HS-5 (cell line): ENCODE results near the gene LYL1.

Source experiments
- DNase-seq: peaks from one replicate; pipeline ENCODE4 v3.0.0-alpha.2; 2012; ENCODE audit warnings: low read depth

Gene LYL1

GRCh38 chr19:13104848-13105711 is 2.4 kb upstream of the LYL1 start:
- no peak for DNase-seq

- no peak for DNase-seq
Observed at GRCh38 chr19:13104360-13104847, 1.7 kb upstream of the LYL1 start.

GRCh38 chr19:13103581-13104359 is 1.1 kb upstream of the LYL1 start:
- DNase-seq: no peak

GRCh38 chr19:13102416-13102665 is 317 bp downstream of the LYL1 start:
- no peak for DNase-seq

GRCh38 chr19:13101590-13102415 is 855 bp downstream of the LYL1 start:
- no peak for DNase-seq

- no peak for DNase-seq
Observed at GRCh38 chr19:13100841-13101589, 1.6 kb downstream of the LYL1 start.

GRCh38 chr19:13100031-13100588 is 2.5 kb downstream of the LYL1 start:
- DNase-seq: no peak

- DNase-seq: no peak
Observed at GRCh38 chr19:13099073-13099999, 3.3 kb downstream of the LYL1 start.

- no peak for DNase-seq
Observed at GRCh38 chr19:13098277-13099072, 4.2 kb downstream of the LYL1 start.

GRCh38 chr19:13097463-13098258 is 5.0 kb downstream of the LYL1 start:
- no peak for DNase-seq

- DNase-seq: no peak
Observed at GRCh38 chr19:13097033-13097462, 5.6 kb downstream of the LYL1 start.

GRCh38 chr19:13095934-13096927 is 6.4 kb downstream of the LYL1 start:
- no peak for DNase-seq

- DNase-seq: no peak
Observed at GRCh38 chr19:13095393-13095784, 7.3 kb downstream of the LYL1 start.

GRCh38 chr19:13094771-13095392 is 7.8 kb downstream of the LYL1 start:
- DNase-seq: no peak

GRCh38 chr19:13094106-13094504 is 8.6 kb downstream of the LYL1 start:
- no peak for DNase-seq

GRCh38 chr19:13093407-13094105 is 9.1 kb downstream of the LYL1 start:
- no peak for DNase-seq
